GM12878 (cell line): ENCODE data around the gene ELFN2.

Experiments used
- CHD2 ChIP-seq: IDR thresholded peaks from 2 replicates; pipeline ENCODE4 v1.6.1; 2011; ENCODE audit warnings: low read depth, low read length, improper control_type of control experiment, borderline replicate concordance
- CTCF ChIP-seq, 3 experiments: IDR thresholded peaks in 2 of 3; conservative IDR thresholded peaks in 1 of 3; 2 replicates each; pipeline ENCODE4 v1.5.1; 2011; ENCODE audit warnings: low read depth in 3 of 3, low read length in 3 of 3, mild to moderate bottlenecking in 3 of 3, control low read depth in 2 of 3, moderate library complexity in 2 of 3, inconsistent platforms in 1 of 3, mixed read lengths in 1 of 3; ENCODE audit not compliant: control insufficient read depth in 2 of 3, insufficient read depth in 1 of 3; ENCODE audit errors: extremely low read depth in 1 of 3
- EZH2 ChIP-seq: IDR thresholded peaks from 2 replicates; pipeline ENCODE4 v1.6.1; 2012; ENCODE audit warnings: low read depth, mild to moderate bottlenecking, control low read depth, inconsistent platforms, low read length, borderline replicate concordance; ENCODE audit not compliant: control insufficient read depth
- KDM1A ChIP-seq: fragments of 200-600 bp; sonication (generic); IDR thresholded peaks from 2 replicates; pipeline ENCODE4 v1.6.1; 2016; ENCODE audit warnings: borderline replicate concordance
- KLF5 ChIP-seq: fragments of 450-650 bp; IDR thresholded peaks from 2 replicates; pipeline ENCODE4 v1.6.1; 2014; ENCODE audit warnings: mild to moderate bottlenecking; ENCODE audit not compliant: partially characterized antibody
- MTA3 ChIP-seq: IDR thresholded peaks from 2 replicates; pipeline ENCODE4 v1.6.1; 2012; ENCODE audit warnings: low read length, inconsistent platforms, borderline replicate concordance
- MYC ChIP-seq: IDR thresholded peaks from 2 replicates; pipeline ENCODE4 v1.6.1; 2011; ENCODE audit warnings: mild to moderate bottlenecking, low read length, moderate library complexity, inconsistent platforms; ENCODE audit not compliant: insufficient read depth, insufficient replicate concordance, insufficient read length, severe bottlenecking
- NR2C2 ChIP-seq: IDR thresholded peaks from 2 replicates; pipeline ENCODE4 v1.6.1; 2011; ENCODE audit warnings: borderline replicate concordance, low read depth; ENCODE audit not compliant: control insufficient read depth, insufficient read length
- POLR2AphosphoS2 ChIP-seq: IDR thresholded peaks from 2 replicates; pipeline ENCODE4 v1.6.1; 2011; ENCODE audit warnings: low read depth, mild to moderate bottlenecking, low read length, improper control_type of control experiment, moderate library complexity
- POLR2AphosphoS5 ChIP-seq: IDR thresholded peaks from 2 replicates; pipeline ENCODE4 v1.6.1; 2011; ENCODE audit warnings: mild to moderate bottlenecking, low read length, inconsistent platforms
- SMC3 ChIP-seq: IDR thresholded peaks from 2 replicates; pipeline ENCODE4 v1.6.1; 2011; ENCODE audit warnings: low read length, improper control_type of control experiment, borderline replicate concordance

GRCh38 chr22:37379722-37380121, 47.6 kb downstream of the ELFN2 start:
- TF ChIP-seq MTA3 = no peak
- no peak for TF ChIP-seq POLR2AphosphoS2
- TF ChIP-seq POLR2AphosphoS5 = no peak
- TF ChIP-seq EZH2 = no peak
- TF ChIP-seq KLF5 = no peak
- no peak for TF ChIP-seq KDM1A
- no peak for TF ChIP-seq CTCF (IDR thresholded peaks at IDR 0.05 in 2 of 3, conservative IDR thresholded peaks at IDR 0.05 in 1 of 3; ENCODE audit: control insufficient read depth in 2 of 3, extremely low read depth in 1 of 3, insufficient read depth in 1 of 3, low read depth in 3 of 3, low read length in 3 of 3)
- no peak for TF ChIP-seq SMC3
- no peak for TF ChIP-seq NR2C2
- TF ChIP-seq MYC = no peak
- TF ChIP-seq CHD2 = no peak
